Activated CD4-positive, alpha-beta memory T cell treated with anti-CD3 and anti-CD28 coated beads, Interleukin-2, amount 10 ng/mL, durations not matched to agents 7 days and 5 days (primary cell): ENCODE measurements around the gene SMURF2. TPM values are rescaled to one million over a fixed set of nuclear protein-coding genes. Genes with fewer than 3 reads are reported as not detected.

ENCODE experiments used
- CTCF ChIA-PET: fragments of 350-600 bp; sonication (Branson Sonifier 250); formaldehyde crosslinking; loops from one replicate; lab custom pipeline; 2021; ENCODE audit warnings: antibody characterized with exemption, inconsistent platforms; lab: Charles Lee
- POLR2A ChIA-PET: fragments of 350-600 bp; sonication (Branson Sonifier 250); formaldehyde crosslinking; loops from one replicate; lab custom pipeline; 2021; ENCODE audit warnings: antibody characterized with exemption; lab: Charles Lee
- DNase-seq: peaks from one replicate; pipeline ENCODE4 v3.0.0-alpha.2; 2020
- H3K27ac Mint-ChIP-seq: one replicate; pipeline ENCODE4 v1.8.0; 2021; ENCODE audit warnings: mild to moderate bottlenecking, mixed read lengths
- H3K27me3 Mint-ChIP-seq: one replicate; pipeline ENCODE4 v1.8.0; 2021; ENCODE audit warnings: mixed read lengths
- H3K36me3 Mint-ChIP-seq: one replicate; pipeline ENCODE4 v1.8.0; 2021; ENCODE audit warnings: low read depth, mixed read lengths
- H3K4me1 Mint-ChIP-seq: one replicate; pipeline ENCODE4 v1.8.0; 2021; ENCODE audit warnings: mixed read lengths
- H3K4me3 Mint-ChIP-seq: one replicate; pipeline ENCODE4 v1.8.0; 2021; ENCODE audit warnings: mild to moderate bottlenecking, mixed read lengths
- H3K9me3 Mint-ChIP-seq: one replicate; pipeline ENCODE4 v1.8.0; 2021; ENCODE audit warnings: mixed read lengths
- total RNA-seq, 2 experiments: library from RNA; stranded (reverse); gene quantifications; one replicate each; pipeline ENCODE4 v1.2.3, GENCODE V29; 2021

The SMURF2 gene
- total RNA-seq, 2 experiments from 2014 or later, result 14.6 to 14.8 TPM

- Mint-ChIP-seq H3K27me3 (no peaks in the 10 kb centered on the region), H3K36me3 (peaks cover 18% of the 10 kb centered on the region), H3K9me3 (no peaks in the 10 kb centered on the region), H3K4me3 (no peak overlapping the region), H3K27ac (peak overlapping the region; percentile 77), H3K4me1 (peaks cover 13% of the 10 kb centered on the region)
- POLR2A ChIA-PET, result interaction anchor here (0.7 to 2.4 kb wide), 9 partner anchors 8 to 136 kb away, joined by 3 to 11 read pairs (median 3); partner anchors contain the start of genes CEP95, DDX5 and POLG2
- DNase-seq, result no peak
- CTCF ChIA-PET, result interaction anchor here (1.1 to 1.9 kb wide), 5 partner anchors 23 to 82 kb away, joined by 3 to 9 read pairs (median 5); no protein-coding TSS in a partner anchor
Measured at GRCh38 chr17:64572682-64573154, 89.4 kb downstream of the SMURF2 start.

DNA sequence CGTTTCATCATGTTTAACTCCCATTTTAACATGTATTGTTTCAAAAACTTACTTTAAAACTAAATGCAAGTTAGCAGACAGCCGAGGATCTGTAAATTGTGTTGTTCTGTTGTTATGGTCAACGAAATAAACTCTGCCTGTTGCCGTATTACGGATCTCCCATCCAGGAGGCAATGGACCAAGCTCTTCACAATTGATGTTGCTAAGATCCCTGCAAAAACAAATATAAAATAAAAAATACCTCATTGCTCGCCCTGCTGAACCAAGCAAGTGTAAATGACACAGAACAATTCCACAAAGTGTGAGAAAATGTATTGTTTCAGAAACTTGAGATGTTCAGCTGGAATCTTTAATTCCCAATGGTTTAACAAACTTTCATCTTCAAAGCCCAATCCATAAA is 90.4 kb downstream of the SMURF2 start:
- H3K27ac Mint-ChIP-seq, result no peak overlapping the region
- ChIA-PET CTCF (interaction anchor here (1.1 to 1.9 kb wide), 4 partner anchors 31 to 81 kb away, joined by 4 to 9 read pairs (median 5); no protein-coding TSS in a partner anchor), POLR2A (interaction anchor here (0.9 to 2.4 kb wide), 5 partner anchors 9 to 137 kb away, joined by 3 to 11 read pairs (median 3); partner anchors contain the start of gene DDX5)
- H3K27me3 Mint-ChIP-seq, result no peaks in the 10 kb centered on the region
- DNase-seq, result no peak
- H3K36me3 Mint-ChIP-seq, result peaks cover 18% of the 10 kb centered on the region
- no peaks in the 10 kb centered on the region for H3K9me3 Mint-ChIP-seq
- no peak overlapping the region for H3K4me3 Mint-ChIP-seq
- H3K4me1 Mint-ChIP-seq, result peaks cover 13% of the 10 kb centered on the region

DNA sequence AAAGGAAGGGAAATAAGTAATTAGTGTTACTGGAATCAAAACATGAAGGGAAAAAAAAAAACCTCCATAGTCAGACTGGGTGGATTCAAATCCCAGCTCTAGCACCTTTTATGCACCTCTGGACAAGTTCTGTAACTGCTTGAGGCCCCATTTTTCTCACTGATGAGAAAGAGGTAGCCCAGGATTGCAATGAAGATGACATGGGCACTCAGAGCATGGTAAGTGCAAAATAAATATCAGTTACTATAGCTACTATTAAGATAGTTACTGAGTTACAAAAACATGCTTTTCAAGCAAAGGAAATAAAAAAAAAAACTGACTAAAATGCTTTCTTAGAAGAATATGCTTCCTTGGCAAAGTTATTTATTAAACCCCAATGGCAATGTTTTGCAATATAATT is 96.5 kb downstream of the SMURF2 start:
- Mint-ChIP-seq H3K4me3 (no peak overlapping the region), H3K36me3 (peaks cover 16% of the 10 kb centered on the region), H3K27me3 (no peaks in the 10 kb centered on the region), H3K4me1 (no peaks in the 10 kb centered on the region), H3K9me3 (no peaks in the 10 kb centered on the region), H3K27ac (no peak overlapping the region)
- POLR2A ChIA-PET, result interaction anchor here (0.9 kb wide), 1 partner anchor 27 kb away, joined by 4 read pairs; no protein-coding TSS in a partner anchor
- CTCF ChIA-PET, result no interaction called here
- no peak for DNase-seq

GRCh38 chr17:64564098-64564497 is 98.0 kb downstream of the SMURF2 start:
- no peak overlapping the region for H3K27ac Mint-ChIP-seq
- no peaks in the 10 kb centered on the region for H3K9me3 Mint-ChIP-seq
- no peaks in the 10 kb centered on the region for H3K4me1 Mint-ChIP-seq
- no peaks in the 10 kb centered on the region for H3K27me3 Mint-ChIP-seq
- H3K36me3 Mint-ChIP-seq, result peaks cover 16% of the 10 kb centered on the region
- ChIA-PET POLR2A (no interaction called here), CTCF (no interaction called here)
- no peak overlapping the region for H3K4me3 Mint-ChIP-seq
- no peak for DNase-seq

- H3K9me3 Mint-ChIP-seq, result no peaks in the 10 kb centered on the region
- no peaks in the 10 kb centered on the region for H3K4me1 Mint-ChIP-seq
- no peaks in the 10 kb centered on the region for H3K27me3 Mint-ChIP-seq
- ChIA-PET CTCF (interaction anchor here (0.7 kb wide), 1 partner anchor 20 kb away, joined by 3 read pairs; no protein-coding TSS in a partner anchor), POLR2A (no interaction called here)
- no peak for DNase-seq
- no peak overlapping the region for H3K4me3 Mint-ChIP-seq
- no peak overlapping the region for H3K27ac Mint-ChIP-seq
- H3K36me3 Mint-ChIP-seq, result peaks cover 14% of the 10 kb centered on the region
Measured at GRCh38 chr17:64555281-64555680, 106.8 kb downstream of the SMURF2 start.

GRCh38 chr17:64554028-64554637 is 108.0 kb downstream of the SMURF2 start:
- POLR2A ChIA-PET, result no interaction called here
- no peak overlapping the region for H3K27ac Mint-ChIP-seq

DNA sequence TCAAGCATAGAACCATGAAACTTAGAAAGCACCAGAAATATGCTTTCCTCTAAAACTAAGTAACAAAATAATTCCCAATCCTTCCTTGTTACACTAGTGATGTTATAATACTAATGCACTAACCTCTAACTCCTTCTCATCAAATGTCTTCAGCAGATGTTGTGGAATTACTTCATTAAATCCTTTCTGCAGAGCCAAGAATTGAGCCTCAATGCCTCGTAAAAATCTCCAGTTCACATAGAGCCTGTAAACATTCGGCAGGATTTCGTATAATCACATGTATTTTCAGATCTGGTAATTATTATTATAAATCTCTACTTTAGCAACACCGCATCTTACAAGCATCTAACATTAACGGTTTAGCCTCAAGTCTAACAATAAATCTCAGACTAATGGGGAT is 110.6 kb downstream of the SMURF2 start:
- Mint-ChIP-seq H3K27ac (no peak overlapping the region), H3K36me3 (peaks cover 17% of the 10 kb centered on the region), H3K9me3 (no peaks in the 10 kb centered on the region), H3K4me3 (no peak overlapping the region), H3K4me1 (no peaks in the 10 kb centered on the region), H3K27me3 (no peaks in the 10 kb centered on the region)
- ChIA-PET CTCF (interaction anchor here (0.6 to 1.2 kb wide), 2 partner anchors 67 to 253 kb away, joined by 3 read pairs; no protein-coding TSS in a partner anchor), POLR2A (no interaction called here)
- no peak for DNase-seq

More at GRCh38 chr17:64554028-64554637, 108.0 kb downstream of the SMURF2 start:
- Mint-ChIP-seq H3K4me1 (no peaks in the 10 kb centered on the region), H3K4me3 (no peak overlapping the region), H3K36me3 (peaks cover 14% of the 10 kb centered on the region), H3K27me3 (no peaks in the 10 kb centered on the region), H3K9me3 (no peaks in the 10 kb centered on the region)
- CTCF ChIA-PET, result no interaction called here
- no peak for DNase-seq

GRCh38 chr17:64547319-64547718 is 114.8 kb downstream of the SMURF2 start:
- POLR2A ChIA-PET, result interaction anchor here (0.8 to 1.5 kb wide), 2 partner anchors 9 to 25 kb away, joined by 3 read pairs; no protein-coding TSS in a partner anchor
- H3K4me3 Mint-ChIP-seq, result no peak overlapping the region
- H3K36me3 Mint-ChIP-seq, result peaks cover 17% of the 10 kb centered on the region
- H3K27ac Mint-ChIP-seq, result no peak overlapping the region
- CTCF ChIA-PET, result interaction anchor here (1.2 to 1.7 kb wide), 2 partner anchors 126 to 127 kb away, joined by 4 to 5 read pairs; no protein-coding TSS in a partner anchor
- H3K9me3 Mint-ChIP-seq, result no peaks in the 10 kb centered on the region
- H3K4me1 Mint-ChIP-seq, result no peaks in the 10 kb centered on the region
- no peaks in the 10 kb centered on the region for H3K27me3 Mint-ChIP-seq
- no peak for DNase-seq

DNA sequence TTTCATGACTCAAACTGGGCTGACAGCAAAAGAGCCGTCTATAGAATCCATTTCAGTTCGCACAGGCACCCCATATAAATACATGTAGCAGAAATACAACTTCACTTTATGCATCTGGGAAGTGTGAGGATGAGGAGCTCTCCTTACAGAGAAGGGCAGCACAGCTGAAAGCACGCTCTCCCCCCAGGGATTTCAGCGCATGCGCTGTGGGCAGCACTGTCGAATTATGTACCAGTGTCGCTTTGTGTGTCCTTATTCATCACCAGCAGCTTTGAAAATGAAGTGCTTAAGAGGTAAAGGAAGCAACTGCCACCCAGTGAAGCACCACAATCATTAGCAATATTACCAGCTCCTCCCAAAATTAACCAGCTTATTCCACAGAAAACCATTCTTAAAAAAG is 115.4 kb downstream of the SMURF2 start:
- H3K4me3 Mint-ChIP-seq, result no peak overlapping the region
- CTCF ChIA-PET, result interaction anchor here (1.2 to 1.7 kb wide), 2 partner anchors 125 to 127 kb away, joined by 4 to 5 read pairs; no protein-coding TSS in a partner anchor

GRCh38 chr17:64544742-64545141 is 117.4 kb downstream of the SMURF2 start:
- CTCF ChIA-PET, result interaction anchor here (1.3 to 1.5 kb wide), 2 partner anchors 10 to 37 kb away, joined by 3 read pairs; no protein-coding TSS in a partner anchor
- no peak for DNase-seq
- no peak overlapping the region for H3K4me3 Mint-ChIP-seq

More for the DNA sequence above, 115.4 kb downstream of the SMURF2 start:
- no peaks in the 10 kb centered on the region for H3K4me1 Mint-ChIP-seq
- no peaks in the 10 kb centered on the region for H3K9me3 Mint-ChIP-seq
- POLR2A ChIA-PET, result interaction anchor here (0.8 kb wide), 1 partner anchor 26 kb away, joined by 3 read pairs; no protein-coding TSS in a partner anchor
- H3K27ac Mint-ChIP-seq, result no peak overlapping the region
- no peaks in the 10 kb centered on the region for H3K27me3 Mint-ChIP-seq
- DNase-seq, result no peak
- H3K36me3 Mint-ChIP-seq, result peaks cover 19% of the 10 kb centered on the region

DNA sequence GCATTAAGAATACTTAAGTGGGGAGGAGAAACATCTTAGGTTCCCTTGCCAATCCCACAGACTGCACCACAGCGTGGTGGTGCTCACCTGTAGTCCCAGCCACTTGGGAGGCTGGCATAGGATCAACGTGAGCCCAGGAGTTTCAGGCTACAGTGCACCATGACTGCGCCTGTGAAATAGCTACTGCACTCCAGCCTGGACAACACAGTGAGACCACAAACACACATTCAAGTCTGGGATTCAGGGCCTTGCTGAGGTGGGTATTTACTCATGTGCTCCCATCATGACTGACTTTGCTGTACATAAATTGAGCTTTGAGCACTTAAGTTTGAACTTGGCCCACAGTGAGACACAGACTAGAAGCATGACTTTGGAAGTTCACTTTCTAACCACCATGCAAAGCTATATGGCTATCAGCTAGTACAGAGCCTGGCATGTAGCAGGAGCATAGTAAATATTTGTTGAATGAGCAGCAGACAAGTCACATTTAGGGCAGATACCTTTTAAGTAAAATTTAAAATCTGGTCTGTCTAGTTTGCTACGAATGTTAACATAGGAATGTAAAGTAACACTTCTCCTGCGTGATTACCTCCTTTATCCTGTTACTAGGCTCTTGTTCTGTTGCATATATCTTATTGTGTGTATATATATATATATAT is 121.9 kb downstream of the SMURF2 start:
- DNase-seq, result no peak
- CTCF ChIA-PET, result no interaction called here
- Mint-ChIP-seq H3K27ac (no peak overlapping the region), H3K4me1 (no peaks in the 10 kb centered on the region), H3K9me3 (no peaks in the 10 kb centered on the region), H3K4me3 (no peak overlapping the region), H3K36me3 (peaks cover 33% of the 10 kb centered on the region), H3K27me3 (no peaks in the 10 kb centered on the region)
- POLR2A ChIA-PET, result no interaction called here

More at GRCh38 chr17:64544742-64545141, 117.4 kb downstream of the SMURF2 start:
- Mint-ChIP-seq H3K36me3 (peaks cover 17% of the 10 kb centered on the region), H3K27ac (no peak overlapping the region), H3K4me1 (no peaks in the 10 kb centered on the region), H3K27me3 (no peaks in the 10 kb centered on the region), H3K9me3 (no peaks in the 10 kb centered on the region)
- POLR2A ChIA-PET, result no interaction called here

DNA sequence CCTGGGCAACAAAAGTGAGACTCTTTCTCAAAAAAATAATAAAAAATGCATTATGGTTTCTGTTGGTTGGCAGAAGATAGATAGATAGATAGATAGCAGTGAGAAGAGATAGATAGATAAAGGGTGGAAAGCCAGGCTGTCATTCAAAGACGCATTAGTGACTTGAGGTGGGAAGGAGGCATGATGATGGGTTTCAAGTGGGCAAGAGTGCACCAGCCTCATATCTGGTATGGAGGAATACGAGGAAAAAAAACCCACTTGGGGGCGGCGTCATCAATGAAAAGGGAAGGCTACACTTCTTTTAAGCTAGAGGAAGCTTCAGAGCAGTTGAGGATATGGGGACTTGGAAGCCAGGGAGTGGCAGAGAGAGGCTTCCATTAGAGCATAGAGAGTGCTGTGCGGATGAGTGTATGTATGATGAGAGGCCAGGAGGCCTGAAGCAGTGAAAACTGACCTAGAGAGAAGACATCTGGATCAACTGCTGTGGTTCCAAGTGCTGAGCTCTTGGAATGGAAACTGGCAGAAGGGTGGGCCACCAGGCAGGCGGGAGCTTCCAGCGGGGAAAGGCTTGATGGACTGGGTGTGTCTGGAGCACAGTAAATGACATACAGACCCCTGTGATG is 123.5 kb downstream of the SMURF2 start:
- no peaks in the 10 kb centered on the region for H3K4me1 Mint-ChIP-seq
- POLR2A ChIA-PET, result interaction anchor here (0.8 to 1.3 kb wide), 2 partner anchors 9 to 27 kb away, joined by 3 to 4 read pairs; no protein-coding TSS in a partner anchor
- no peak overlapping the region for H3K4me3 Mint-ChIP-seq

More for the DNA sequence above, 123.5 kb downstream of the SMURF2 start:
- CTCF ChIA-PET, result no interaction called here
- no peaks in the 10 kb centered on the region for H3K27me3 Mint-ChIP-seq
- no peaks in the 10 kb centered on the region for H3K9me3 Mint-ChIP-seq
- DNase-seq, result no peak
- peaks cover 46% of the 10 kb centered on the region for H3K36me3 Mint-ChIP-seq
- H3K27ac Mint-ChIP-seq, result no peak overlapping the region
